GM08714 (cell line): ENCODE data around the gene P2RY6.

Experiments used
- H3K4me3 ChIP-seq: fragments of 200-500 bp; sonication (Bioruptor generic); 2 replicates; pipeline ENCODE4 v1.5.1; 2014; ENCODE audit warnings: mild to moderate bottlenecking, low read length, inconsistent platforms
- ZNF274 ChIP-seq: IDR thresholded peaks from 2 replicates; pipeline ENCODE4 v1.6.1; 2012; ENCODE audit warnings: mild to moderate bottlenecking, low read depth, low read length

P2RY6 gene

GRCh38 chr11:73343076-73343873, 71.1 kb downstream of the P2RY6 start:
- TF ChIP-seq ZNF274: no peak
- no peak overlapping the region for H3K4me3 ChIP-seq

GRCh38 chr11:73344191-73344607, 72.1 kb downstream of the P2RY6 start:
- no peak for TF ChIP-seq ZNF274
- no peak overlapping the region for H3K4me3 ChIP-seq

DNA sequence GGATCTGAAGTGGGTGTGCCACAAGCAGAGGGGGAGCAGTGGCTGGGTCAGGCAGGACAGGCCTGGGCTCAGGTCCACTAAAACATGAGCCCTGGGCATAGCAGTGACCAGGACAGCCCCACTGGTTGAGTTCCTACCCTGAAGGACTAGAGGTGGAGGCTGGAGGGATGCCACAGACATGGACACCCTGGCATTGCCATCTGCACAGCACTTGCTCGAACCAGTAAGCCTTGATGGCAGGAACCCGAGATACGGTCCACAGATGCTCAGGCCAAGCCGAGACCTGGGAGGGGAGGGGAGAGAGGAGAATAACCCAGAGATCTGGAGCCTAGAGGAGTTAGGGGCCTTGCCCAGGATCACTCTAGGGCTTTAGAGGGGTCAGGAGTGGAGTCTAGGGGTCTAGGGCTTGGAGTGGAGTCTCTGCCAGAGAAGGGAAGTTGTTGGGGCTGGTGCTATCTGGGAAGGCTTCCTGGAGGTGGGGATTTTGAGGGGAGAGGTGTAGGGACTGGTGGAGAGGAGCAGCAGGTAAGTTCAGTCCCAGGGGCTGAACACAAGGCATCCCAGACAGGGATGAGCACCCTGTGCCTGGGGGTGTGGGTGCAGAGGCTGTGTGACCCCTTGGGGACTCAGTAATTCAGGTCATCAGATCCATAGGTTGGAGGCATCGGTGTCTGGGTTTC, 73.5 kb downstream of the P2RY6 start:
- H3K4me3 ChIP-seq: no peak overlapping the region
- no peak for TF ChIP-seq ZNF274

DNA sequence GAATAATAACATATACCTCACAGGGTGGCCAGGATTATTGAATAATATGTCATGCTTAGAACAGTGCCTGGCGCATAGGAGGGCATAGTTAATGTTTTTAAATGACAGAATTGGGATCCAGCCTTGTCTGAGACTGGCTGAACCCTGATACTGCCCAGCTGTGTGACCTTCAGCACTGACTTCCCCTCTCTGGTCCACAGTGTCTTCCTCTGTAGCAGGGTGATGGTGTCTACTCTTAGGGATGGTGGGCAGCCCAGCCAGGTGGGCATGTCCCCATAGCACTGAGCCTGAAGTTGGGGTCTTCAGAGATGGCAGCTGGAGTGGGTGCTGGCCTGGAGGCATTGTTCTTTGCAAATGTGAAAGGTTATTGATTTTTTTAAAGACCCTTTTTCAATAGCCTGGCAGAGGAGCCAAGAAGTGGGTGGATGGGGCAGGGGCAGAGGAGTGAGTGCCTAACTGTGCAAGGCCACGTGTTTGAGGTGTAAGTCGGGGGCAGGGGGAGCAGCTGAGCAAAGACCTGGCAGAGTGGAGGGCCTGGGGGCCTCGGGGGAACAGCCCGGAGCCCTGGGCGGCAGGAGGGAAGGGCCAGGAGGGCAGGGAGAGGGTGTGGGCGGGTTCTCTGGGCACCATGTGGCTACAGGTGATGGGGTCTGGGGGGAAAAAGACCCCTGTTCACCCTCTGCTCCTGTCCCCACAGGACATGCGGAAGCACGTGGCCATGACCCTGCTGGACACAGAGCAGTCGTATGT, 74.2 kb downstream of the P2RY6 start:
- no peak overlapping the region for H3K4me3 ChIP-seq
- no peak for TF ChIP-seq ZNF274

DNA sequence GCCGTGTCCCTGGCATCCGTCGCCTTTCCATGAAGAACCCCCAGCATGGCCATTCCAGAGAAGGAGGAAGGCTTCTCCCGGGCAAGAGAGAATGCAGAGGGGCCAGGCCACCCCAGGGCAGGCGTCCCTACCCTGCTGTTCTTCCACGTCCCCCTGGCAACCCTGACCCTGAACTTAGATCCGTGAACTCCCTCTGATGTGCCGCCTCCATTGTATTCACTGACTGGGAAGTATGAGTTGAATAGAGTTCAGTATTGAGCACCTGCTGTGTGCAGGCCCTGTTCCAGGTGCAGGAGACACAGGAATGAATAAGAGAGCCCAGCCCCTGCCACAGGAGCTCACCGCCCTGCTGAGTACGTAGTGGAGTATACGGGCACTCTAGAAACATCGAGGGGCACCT, 74.9 kb downstream of the P2RY6 start:
- no peak for TF ChIP-seq ZNF274
- H3K4me3 ChIP-seq: no peak overlapping the region
